ENCODE data around the gene CEP95.

GRCh38 chr17:64491994-64492393 is 14.8 kb upstream of the CEP95 start:
- no peak for TF ChIP-seq CTCF (IDR thresholded peaks at IDR 0.05; ENCODE audit: low read length)
- TF ChIP-seq EZH2 (optimal IDR thresholded peaks at IDR 0.05; ENCODE audit: low read depth, low read length), result no peak
- no peak for TF ChIP-seq EZH2phosphoT487 (IDR thresholded peaks at IDR 0.05; ENCODE audit: low read length)

Measured in MM.1S (cell line).